ENCODE results near the gene CDK5R2.
"Not testable (repeated sequence)": the region's sequence is repeated elsewhere in the genome, so short reads cannot be mapped to it uniquely, and the experiment has no call there.

Gene CDK5R2

DNA sequence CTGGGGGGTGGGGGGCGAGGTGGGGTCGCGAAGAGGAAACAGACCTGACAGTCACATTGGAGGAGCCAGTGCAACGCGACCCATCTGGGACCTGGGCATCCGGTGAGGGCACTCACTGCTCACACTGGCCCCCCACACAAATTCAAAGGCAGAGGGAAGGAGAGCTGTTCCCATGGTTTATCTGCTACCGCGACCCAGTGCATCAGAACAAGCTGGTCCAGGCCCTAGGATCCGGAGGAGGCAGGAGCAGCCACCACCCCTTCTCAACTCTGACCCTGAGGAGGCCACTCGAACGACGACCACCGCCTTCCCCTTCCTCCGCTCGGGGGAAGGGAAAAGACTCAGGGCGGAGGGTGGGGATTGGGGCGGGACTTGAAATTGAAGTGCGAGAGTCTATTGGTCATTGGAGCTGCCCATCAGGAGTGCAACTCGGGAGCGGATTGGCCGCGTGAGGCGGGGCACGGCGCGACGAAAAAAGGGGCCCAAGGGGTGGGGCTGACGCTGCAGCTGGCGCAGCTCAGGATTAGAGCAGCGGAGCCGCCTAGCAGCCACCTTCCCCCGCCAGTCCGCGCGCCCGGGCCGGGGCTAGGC is at the start of gene CDK5R2:
Gene CDK5R2, plus strand, starts transcription at position 526 of the 591 bp plus-strand sequence. CDS start 155 bp downstream, outside the sequence.
- DNase-seq: peak; percentile 90

DNA sequence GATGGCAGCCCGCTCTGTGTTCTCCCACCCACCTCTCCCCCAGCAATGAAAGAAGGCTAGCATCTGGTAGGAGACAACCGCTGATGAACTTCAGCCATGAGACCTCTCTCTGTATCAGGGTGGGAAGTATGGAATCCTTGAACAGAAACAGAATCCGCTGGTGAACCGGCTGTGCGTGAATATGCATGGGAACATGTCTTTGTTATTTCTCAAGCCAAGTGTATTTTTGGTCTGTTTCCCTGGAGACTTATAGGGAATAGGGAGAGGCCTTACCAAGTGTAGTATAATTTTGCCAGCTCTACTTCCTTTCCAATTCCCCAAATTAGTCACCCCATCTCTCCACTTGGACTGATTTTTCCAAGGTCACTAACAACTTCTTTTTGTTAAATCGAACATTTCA is 48.7 kb upstream of the CDK5R2 start:
- DNase-seq: no peak

DNA sequence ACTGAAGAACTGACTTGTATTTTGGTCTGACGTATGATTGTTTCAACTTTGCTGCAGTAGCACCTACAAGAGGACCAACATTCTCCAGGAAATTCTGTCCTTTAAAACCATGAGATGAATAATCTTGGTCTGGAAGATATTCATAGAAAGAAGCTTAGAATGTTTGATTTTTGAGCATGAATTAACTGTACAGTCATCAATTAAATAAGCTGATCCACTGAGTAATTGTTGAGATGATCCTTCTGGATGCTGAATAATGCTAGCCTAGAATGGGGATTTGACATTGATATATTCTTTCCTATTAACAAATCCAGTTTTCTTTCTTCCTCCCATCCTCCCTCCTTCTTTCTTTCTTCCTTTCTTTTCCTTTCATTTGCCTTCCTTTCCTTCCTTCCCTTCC is 39.0 kb upstream of the CDK5R2 start:
- DNase-seq: no peak

DNA sequence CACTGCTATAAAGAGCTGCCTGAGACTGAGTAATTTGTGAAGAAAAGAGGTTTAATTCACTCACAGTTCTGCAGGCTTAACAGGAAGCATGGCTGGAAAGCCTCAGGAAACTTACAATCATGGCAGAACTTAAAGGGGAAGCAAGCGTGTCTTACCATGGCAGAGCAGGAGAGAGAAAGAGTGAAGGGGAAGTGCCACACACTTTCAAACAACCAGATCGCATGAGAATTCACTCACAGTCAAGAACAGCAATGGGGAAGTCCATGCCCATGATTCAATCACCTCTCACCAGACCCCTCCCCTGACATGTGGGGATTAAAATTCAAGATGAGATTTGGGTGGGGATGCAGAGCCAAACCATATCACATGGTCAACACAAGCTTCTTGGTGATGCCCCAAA is 34.7 kb upstream of the CDK5R2 start:
- no peak for DNase-seq

DNA sequence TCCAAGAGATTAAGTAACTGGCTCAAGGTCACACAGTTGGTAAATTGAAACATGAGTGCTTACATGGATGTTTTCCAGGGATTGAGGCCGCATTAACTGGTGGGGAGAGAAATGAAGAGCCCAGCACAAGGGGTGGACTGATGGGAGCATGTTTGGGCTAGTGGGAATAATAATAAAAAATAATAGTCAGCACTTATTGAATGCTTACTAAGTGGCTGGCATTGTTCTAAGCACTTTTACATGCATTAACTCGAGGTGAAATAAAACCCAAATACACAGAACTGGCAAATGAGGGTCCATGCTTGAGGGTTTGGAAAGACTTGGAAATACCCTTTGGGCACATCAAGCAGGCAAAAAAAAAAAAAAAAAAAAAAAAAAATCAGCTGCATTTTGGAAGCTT is 34.0 kb upstream of the CDK5R2 start:
- no peak for DNase-seq

DNA sequence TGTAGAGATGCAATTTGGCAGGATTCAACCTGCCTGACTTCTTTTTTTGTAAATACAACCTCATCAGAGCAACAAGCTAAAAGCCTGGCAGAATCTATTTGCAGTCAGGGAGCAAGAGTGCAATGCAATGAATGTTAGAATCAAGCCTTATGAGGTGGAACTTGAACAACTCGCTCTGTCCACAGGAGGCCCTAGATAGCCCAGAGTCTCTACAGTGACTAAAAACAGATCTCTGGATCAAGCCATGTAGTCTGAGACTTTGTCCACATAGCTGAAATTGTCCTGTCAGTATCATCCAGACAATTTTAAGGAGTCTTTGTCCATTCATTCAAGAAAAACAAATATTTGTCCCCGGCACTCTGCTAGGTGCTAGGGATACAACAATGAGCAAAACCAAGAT is 32.0 kb upstream of the CDK5R2 start:
- DNase-seq: no peak

DNA sequence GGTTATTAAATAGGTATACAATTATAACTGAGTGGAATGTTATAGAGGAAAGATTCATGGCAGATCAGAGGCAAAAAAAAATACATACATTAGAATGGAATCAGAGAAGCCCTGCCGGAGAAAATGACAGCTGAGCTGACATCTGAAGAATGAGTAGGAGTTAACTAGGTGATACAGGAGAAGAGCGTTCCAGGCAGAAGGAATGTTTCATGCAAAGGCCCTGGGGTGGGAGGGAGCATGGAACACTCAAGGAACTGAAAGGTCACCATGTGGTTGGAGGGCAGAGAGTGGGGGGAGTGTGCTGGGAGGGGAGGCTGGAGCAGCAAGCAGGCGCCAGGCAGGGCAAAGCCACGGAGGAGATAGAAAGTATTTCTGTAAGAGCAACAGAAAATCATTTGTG is 31.6 kb upstream of the CDK5R2 start:
- no peak for DNase-seq

DNA sequence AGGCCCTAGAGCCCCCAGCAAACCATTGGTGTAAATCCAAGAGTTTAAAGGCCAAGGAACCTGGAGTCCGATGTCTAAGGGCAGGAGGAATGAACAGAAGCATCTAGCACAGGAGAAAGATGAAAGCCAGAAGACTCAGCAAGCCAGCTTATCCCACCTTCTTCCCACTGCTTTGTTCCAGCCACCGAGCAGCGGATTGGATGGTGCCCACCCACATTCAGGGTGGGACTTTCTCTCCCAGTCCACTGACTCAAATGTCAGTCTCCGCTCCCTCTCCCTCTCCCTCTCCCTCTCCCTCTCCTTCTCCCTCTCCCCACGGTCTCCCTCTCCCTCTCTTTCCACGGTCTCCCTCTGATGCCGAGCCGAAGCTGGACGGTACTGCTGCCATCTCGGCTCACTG is 29.0 kb upstream of the CDK5R2 start:
- DNase-seq: not testable (repeated sequence)

DNA sequence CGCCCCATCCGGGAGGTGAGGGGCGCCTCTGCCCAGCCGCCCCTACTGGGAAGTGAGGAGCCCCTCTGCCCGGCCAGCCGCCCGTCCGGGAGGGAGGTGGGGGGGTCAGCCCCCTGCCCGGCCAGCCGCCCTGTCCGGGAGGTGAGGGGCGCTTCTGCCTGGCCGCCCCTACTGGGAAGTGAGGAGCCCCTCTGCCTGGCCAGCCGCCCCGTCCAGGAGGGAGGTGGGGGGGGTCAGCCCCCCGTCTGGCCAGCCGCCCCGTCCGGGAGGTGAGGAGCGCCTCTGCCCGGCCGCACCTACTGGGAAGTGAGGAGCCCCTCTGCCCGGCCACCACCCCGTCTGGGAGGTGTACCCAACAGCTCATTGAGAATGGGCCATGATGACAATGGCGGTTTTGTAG is 27.7 kb upstream of the CDK5R2 start:
- not testable (repeated sequence) for DNase-seq

DNA sequence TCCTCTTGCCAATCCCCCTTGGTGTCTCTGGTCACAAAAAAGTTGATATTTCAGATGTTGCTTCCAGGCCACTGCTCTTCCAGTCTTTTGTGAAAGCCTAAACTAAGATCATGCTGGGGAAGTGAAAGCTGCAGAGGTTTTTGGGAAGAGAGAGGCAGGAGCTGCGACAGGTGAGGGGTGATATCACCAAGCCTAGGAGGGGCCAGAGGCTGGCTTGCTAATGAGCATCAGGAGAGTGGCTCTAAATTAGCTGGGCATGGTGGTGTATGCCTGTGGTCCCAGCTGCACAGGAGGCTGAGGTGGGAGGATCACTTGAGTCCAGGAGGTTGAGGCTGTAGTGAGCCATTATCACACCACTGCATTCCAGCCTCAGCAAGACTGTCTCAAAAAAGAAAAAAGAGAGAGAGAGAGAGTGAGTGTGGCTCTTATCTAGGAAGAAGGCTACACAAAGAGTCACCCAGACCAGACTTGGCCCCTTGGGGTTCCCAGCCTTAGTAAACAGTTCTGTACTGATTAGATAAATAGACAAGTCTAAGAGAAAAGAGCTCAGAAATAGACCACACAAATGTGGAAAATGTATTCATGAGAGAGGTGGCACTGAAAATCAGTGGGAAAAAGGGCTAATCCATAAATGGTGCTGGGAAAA is 14.6 kb upstream of the CDK5R2 start:
- no peak for DNase-seq

DNA sequence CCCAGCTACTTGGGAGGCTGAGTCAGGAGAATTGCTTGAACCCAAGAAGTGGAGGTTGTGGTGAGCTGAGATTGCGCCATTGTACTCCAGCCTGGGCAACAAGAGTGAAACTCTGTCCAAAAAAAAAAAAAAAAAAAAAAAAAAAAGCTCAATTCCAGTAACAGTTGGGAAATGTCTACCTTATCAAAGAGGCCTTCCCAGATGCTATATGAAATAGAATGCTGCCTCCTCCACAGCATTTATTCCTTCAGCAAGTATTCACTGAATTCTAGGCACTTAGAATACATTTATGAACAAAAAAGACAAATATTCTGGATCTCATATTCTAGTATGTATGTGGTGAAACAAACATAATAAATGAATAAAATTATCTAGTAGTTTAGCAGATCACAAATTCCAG is 12.8 kb upstream of the CDK5R2 start:
- DNase-seq: no peak

DNA sequence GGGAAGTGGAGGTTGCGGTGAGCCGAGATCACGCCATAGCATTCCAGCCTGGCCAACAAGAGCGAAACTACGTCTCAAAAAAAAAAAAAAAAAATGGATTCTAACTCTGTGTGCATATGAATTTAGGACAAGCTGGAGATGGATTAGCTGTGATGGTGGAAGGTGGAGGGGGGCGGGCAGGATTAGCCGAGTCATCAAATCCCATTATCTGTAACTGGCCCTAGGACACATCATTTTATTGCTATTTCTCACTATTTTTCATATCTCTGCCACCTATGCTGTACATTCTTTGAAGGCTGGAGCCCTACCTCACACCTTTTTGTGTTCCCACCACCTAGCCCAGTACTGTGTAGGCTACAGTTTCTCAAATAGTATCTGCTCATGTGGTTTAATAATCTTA is 7.3 kb upstream of the CDK5R2 start:
- no peak for DNase-seq

DNA sequence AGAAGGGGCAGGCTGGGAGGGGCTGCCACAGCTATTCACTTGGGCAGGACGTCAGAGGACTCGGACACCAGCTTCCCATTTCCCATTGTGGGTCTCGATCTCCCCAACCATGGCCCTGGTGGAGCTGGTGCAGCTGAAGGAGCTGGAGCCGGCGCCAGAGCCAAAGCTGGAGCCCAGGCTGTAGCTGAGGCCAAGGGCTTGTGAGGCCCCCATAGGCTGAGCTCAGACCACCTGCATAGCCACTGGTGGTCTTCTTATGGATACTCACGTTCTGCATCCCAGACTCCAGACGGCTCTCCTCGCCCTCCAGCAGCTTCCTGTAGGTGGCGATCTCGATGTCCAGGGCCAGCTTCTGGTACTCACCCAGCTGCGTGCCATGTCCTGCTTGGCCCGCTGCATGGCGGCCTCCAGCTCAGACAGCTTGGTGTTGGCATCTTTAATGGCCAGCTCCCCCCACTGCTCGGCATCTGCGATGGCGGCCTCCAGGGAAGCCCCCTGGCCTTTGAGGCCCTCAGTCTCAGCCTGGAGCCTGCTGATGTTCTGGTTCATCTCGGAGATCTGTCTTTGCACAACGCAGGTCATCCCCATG is 6.0 kb upstream of the CDK5R2 start:
- no peak for DNase-seq

DNA sequence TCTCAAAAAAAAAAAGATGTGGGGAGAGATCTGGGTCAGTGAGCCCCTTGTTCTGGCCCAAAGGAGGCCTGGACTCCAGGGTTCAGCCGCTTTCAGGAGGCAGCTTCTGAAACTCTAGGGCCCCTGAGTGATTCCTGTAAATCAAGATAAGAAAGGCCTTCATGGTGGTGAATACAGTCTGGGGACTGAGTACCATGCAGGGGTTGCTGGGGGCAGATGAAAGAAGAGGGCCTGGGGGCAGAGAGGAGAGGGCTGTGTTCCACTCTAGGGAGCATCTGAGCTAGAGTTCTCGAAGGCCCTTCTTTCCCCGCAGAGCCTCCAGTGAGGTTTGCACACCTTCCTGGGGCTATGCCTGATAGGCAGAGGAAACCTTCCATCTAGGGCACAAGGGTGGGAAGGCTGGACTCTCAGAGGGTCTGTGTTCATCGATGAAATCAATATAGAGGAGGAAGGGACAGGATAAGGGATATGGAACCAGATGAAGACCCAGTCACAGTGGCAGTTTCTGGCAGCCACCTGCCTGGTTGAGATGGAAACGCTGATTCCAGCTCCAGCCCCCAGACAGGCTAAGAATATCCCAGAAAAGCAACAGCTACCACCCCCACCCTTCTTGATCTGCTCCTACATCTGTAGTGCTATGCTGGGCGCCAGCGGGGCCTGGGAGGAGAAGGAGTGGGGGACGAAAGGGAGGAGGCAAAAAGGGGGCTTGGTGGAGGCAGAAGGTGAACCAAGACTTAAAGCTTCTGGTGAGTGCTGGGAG is 4.7 kb upstream of the CDK5R2 start:
- no peak for DNase-seq

DNA sequence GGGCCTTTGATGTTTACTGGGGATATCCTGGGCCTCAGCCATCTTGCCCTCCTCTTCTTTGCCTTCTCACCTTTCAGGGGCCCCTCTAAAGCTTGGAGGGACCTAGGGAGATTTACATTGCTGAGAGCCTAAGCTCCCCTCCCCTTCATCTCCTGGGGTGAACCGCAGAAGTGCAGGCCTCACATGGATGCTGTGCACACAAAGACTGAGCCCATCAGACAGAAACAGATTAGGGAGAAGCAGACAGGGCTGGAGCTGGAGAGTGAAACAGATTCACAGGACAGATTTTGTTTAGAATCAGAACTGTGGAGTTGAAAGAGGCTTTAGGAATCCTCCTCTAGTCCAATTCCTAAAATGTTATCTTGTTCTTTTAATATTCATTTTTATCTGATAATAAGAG is 3.4 kb upstream of the CDK5R2 start:
- DNase-seq: no peak

DNA sequence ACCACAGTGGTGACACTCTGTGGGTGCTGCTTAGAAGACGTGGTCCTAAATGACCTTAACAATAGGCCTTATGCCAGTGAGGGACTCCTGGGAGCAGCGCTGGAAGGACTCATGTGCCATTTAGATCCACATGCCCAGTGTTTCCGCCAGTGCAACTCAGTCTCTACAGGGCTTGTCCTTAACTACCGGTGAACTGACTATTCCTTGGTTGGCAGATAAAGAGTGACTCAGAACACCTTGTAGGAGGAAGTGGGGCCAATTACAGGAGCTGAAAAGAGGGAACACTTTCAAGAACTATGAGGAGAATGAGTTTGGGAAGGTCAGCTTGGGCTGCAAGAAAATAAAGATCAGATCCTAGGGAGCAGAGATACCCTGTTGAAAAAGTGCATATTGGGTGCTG is 1.8 kb upstream of the CDK5R2 start:
- no peak for DNase-seq

DNA sequence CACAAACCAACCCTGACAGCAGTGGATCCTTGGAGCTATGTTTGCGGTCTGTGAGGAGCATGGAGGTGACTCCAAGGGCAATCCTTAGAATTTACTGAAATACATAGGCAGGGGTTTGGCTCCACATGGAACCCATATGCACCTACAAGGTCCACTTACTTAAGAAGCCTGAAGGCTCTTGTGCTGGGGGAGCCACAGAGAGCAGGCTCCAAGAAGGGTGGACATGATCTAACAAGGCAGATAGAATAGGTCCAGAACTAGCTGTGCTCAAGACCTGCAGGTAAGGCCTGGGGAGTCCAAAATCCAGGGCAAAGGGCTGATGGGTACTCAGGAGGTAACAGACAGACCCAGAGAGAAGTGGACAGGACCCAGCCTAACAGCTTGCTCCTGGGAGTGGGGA is 1.2 kb upstream of the CDK5R2 start:
- no peak for DNase-seq

DNA sequence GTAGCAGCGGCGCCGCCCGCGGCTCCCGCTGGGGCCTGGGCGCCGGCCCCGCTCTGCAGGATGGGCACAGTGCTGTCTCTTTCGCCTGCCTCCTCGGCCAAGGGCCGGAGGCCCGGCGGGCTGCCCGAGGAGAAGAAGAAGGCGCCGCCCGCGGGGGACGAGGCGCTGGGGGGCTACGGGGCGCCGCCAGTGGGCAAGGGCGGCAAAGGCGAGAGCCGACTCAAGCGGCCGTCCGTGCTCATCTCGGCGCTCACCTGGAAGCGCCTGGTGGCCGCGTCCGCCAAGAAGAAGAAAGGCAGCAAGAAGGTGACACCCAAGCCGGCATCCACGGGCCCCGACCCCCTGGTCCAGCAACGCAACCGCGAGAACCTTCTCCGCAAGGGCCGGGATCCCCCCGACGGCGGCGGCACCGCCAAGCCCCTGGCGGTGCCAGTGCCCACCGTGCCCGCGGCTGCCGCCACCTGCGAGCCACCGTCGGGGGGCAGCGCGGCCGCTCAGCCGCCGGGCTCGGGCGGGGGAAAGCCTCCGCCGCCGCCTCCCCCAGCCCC is 369 bp downstream of the CDK5R2 start:
- DNase-seq: no peak

DNA sequence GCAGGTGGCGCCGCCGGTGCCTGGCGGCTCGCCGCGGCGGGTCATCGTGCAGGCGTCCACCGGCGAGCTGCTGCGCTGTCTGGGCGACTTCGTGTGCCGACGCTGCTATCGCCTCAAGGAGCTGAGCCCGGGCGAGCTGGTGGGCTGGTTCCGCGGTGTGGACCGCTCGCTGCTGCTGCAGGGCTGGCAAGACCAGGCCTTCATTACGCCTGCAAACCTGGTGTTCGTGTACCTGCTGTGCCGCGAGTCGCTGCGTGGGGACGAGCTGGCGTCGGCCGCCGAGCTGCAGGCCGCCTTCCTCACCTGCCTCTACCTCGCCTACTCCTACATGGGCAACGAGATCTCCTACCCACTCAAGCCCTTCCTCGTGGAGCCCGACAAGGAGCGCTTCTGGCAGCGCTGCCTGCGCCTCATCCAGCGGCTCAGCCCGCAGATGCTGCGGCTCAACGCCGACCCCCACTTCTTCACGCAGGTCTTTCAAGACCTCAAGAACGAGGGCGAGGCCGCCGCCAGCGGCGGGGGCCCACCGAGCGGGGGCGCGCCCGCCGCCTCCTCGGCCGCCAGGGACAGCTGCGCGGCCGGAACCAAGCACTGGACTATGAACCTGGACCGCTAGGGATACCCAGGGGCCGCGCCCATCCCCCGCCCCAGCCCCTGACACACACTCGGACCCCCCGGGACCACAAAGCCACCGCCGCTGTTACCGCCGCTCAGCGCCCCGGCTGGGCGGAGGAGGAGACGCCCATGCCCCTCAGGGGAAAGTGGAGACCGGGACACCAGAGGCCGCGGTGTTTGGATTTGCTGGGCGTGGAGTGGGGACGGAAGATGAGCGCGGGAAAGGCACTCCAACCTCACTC is 1.1 kb downstream of the CDK5R2 start:
- no peak for DNase-seq

DNA sequence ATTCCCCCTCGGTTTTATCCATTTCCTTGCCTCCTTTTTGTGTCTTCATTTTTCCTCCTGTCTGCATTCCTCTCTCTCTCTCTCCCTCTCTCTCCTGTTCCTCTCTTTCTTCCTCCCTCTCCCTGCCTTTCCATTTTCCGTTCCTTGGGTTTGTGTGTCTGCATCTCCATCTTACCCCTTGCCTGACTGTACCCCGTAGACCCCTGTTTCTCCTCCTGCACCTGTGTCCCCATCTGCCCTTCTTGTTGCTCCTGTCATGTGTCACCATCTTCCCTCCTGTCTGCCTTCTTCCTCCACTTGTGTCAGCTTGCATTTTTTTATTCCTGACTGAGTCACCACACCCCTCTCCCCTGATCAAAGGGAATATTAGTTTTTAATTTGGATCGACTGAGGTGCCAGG is 1.8 kb downstream of the CDK5R2 start:
- no peak for DNase-seq

DNA sequence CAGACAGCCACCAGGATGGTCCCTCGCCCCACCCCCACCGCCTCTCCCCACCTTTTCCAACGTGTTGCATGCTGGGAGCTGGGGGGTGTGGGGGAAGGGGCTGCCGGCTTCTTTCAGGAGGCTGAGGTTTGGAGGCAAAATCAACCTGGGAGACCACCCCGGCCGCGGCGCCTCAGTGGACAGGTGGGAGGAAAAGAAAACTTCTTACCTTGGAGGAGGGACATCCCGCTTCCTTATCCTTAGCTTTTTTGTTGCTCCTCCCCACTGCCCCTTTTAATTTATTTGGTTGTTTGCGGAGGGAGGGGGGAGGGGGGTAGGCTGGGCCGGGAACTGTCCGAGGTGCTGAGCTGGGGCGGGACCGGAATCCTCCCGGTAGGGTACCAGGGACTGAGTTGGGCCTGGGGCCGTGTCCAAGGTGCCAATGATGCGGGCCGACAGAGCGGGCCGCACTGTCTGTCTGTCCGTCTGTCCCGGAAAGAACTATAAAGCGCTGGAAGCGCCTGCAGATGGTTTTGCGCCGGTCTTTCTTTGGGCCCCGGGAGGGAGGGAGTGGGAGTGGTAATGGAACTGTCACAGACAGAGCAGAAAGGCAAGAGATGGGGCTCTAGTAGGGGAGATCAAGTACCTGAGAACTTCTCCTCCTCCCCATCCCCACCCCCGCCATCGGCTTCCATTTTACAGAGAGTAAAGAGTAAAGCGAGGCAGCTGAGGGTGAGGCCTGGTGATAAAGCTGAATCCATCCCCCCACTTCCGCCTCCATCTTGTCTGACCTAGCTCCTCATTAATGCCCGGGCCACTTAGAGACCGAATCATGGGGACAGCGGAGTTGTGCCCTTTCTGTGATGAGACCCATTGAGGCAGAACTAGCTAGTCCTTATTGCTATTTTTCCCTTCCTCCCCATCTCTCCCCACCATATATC is 2.4 kb downstream of the CDK5R2 start:
- no peak for DNase-seq
